ENCODE measurements around the gene SSR3. TPM values are rescaled to one million over a fixed set of nuclear protein-coding genes. Genes with fewer than 3 reads are reported as not detected.
A peak's percentile ranks its signal among the peaks of the same experiment; 100 is the strongest.

SSR3 gene
- total RNA-seq, 1 donor: 212 TPM

- peak overlapping the region; percentile 40 for H3K27ac ChIP-seq (ENCODE audit: low read depth, low read length)
- H3K36me3 ChIP-seq (ENCODE audit: insufficient read depth, low read length): no peaks in the 10 kb centered on the region
- peak overlapping the region; percentile 36 for H2AFZ ChIP-seq (ENCODE audit: low read length)
- no peaks in the 10 kb centered on the region for H3K79me2 ChIP-seq (ENCODE audit: insufficient read depth, low read length)
- TF ChIP-seq, protein P1, sequence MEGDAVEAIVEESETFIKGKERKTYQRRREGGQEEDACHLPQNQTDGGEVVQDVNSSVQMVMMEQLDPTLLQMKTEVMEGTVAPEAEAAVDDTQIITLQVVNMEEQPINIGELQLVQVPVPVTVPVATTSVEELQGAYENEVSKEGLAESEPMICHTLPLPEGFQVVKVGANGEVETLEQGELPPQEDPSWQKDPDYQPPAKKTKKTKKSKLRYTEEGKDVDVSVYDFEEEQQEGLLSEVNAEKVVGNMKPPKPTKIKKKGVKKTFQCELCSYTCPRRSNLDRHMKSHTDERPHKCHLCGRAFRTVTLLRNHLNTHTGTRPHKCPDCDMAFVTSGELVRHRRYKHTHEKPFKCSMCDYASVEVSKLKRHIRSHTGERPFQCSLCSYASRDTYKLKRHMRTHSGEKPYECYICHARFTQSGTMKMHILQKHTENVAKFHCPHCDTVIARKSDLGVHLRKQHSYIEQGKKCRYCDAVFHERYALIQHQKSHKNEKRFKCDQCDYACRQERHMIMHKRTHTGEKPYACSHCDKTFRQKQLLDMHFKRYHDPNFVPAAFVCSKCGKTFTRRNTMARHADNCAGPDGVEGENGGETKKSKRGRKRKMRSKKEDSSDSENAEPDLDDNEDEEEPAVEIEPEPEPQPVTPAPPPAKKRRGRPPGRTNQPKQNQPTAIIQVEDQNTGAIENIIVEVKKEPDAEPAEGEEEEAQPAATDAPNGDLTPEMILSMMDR (IDR thresholded peaks at IDR 0.05; ENCODE audit: extremely low read depth, low read depth, low read length): no peak
- no peak overlapping the region for H3K4me3 ChIP-seq (ENCODE audit: insufficient read depth, low read length)
- no peaks in the 10 kb centered on the region for H3K9me3 ChIP-seq (ENCODE audit: low read depth, low read length)
- no peaks in the 10 kb centered on the region for H4K20me1 ChIP-seq (ENCODE audit: insufficient read depth, low read length)
- no peak for DNase-seq (ENCODE audit: insufficient read length, low spot score, missing footprints)
- H3K4me2 ChIP-seq (ENCODE audit: insufficient read depth, low read length): no peak overlapping the region
- no peaks in the 10 kb centered on the region for H3K27me3 ChIP-seq (ENCODE audit: insufficient read depth, low read length)
- peaks cover 39% of the 10 kb centered on the region for H3K4me1 ChIP-seq (ENCODE audit: insufficient read depth, low read length)
These were observed 62.1 kb downstream of the SSR3 start for GRCh38 chr3:156492801-156493261.

- Histone ChIP-seq H3K27ac (ENCODE audit: low read depth, low read length) (no peak overlapping the region), H3K9me3 (ENCODE audit: low read depth, low read length) (no peaks in the 10 kb centered on the region), H3K27me3 (ENCODE audit: insufficient read depth, low read length) (no peaks in the 10 kb centered on the region), H3K4me3 (ENCODE audit: insufficient read depth, low read length) (no peak overlapping the region), H4K20me1 (ENCODE audit: insufficient read depth, low read length) (no peaks in the 10 kb centered on the region), H3K79me2 (ENCODE audit: insufficient read depth, low read length) (no peaks in the 10 kb centered on the region), H3K4me2 (ENCODE audit: insufficient read depth, low read length) (no peak overlapping the region), H2AFZ (ENCODE audit: low read length) (no peak overlapping the region), H3K36me3 (ENCODE audit: insufficient read depth, low read length) (no peaks in the 10 kb centered on the region), H3K4me1 (ENCODE audit: insufficient read depth, low read length) (peaks cover 27% of the 10 kb centered on the region)
- DNase-seq (ENCODE audit: insufficient read length, low spot score, missing footprints): no peak
- TF ChIP-seq, protein P1 (IDR thresholded peaks at IDR 0.05; ENCODE audit: extremely low read depth, low read depth, low read length): no peak
These were observed 63.7 kb downstream of the SSR3 start for GRCh38 chr3:156491192-156491591.

Other genes starting within 250 kb of the SSR3 start
- gene TIPARP, start 119.5 kb upstream of the SSR3 start, total RNA-seq: 28.2 and 30.4 TPM in 2 replicates

Data from osteoblast (primary cell).